Osteocyte (in vitro differentiated cells): Measurements from ENCODE around the gene NR5A1. TPM values are rescaled to one million over a fixed set of nuclear protein-coding genes. Genes with fewer than 3 reads are reported as not detected.

ENCODE experiments used
- DNase-seq: peaks from one replicate; pipeline ENCODE4 v3.0.0; 2021; ENCODE audit warnings: mixed read lengths; ENCODE audit not compliant: unreplicated experiment; ENCODE audit errors: extremely low spot score
- H3K27ac Mint-ChIP-seq: one replicate; pipeline ENCODE4 v1.8.0; 2021; ENCODE audit warnings: mild to moderate bottlenecking, mixed read lengths; ENCODE audit not compliant: unreplicated experiment
- H3K27me3 Mint-ChIP-seq: one replicate; pipeline ENCODE4 v1.8.0; 2021; ENCODE audit warnings: mixed read lengths; ENCODE audit not compliant: unreplicated experiment
- H3K36me3 Mint-ChIP-seq: one replicate; pipeline ENCODE4 v1.8.0; 2021; ENCODE audit warnings: mixed read lengths; ENCODE audit not compliant: unreplicated experiment
- H3K4me1 Mint-ChIP-seq: one replicate; pipeline ENCODE4 v1.8.0; 2021; ENCODE audit warnings: mixed read lengths; ENCODE audit not compliant: unreplicated experiment
- H3K4me3 Mint-ChIP-seq: one replicate; pipeline ENCODE4 v1.8.0; 2021; ENCODE audit warnings: mild to moderate bottlenecking, moderate library complexity, mixed read lengths; ENCODE audit not compliant: unreplicated experiment
- H3K9me3 Mint-ChIP-seq: one replicate; pipeline ENCODE4 v1.8.0; 2021; ENCODE audit warnings: mixed read lengths; ENCODE audit not compliant: unreplicated experiment
- total RNA-seq: library from RNA; stranded (reverse); gene quantifications from 2 replicates; pipeline ENCODE4 v1.2.1, GENCODE V29; 2021
- TF ChIP-seq, protein P1 (sequence below): fragments of 200-600 bp; sonication (generic); IDR thresholded peaks from 2 replicates; pipeline ENCODE4 v1.5.0; 2021; ENCODE audit warnings: antibody characterized with exemption, mild to moderate bottlenecking, moderate library complexity

NR5A1 gene
- total RNA-seq, 1 donor from 2014 or later: not detected

DNA sequence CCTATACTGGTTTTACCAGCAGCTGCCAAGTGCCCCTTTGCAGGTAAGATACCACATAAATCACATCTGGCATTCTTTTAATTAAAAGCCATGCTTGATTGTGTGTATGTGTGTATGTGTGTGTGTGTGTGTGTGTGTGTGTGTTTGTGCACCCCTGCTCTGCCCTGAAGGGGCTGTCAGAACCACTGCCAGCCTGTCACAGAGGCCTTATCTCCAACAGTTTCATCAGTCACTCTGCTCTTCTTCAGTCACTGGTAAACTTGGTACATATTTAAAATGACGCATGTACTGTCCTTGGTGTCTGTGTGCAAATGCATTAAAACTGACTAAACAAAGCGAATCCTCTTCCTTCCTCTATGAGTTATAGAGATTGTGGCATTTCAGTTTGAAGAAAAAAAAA lies 19.0 kb upstream of the NR5A1 start:
- Mint-ChIP-seq H3K36me3 (no peaks in the 10 kb centered on the region), H3K27me3 (no peaks in the 10 kb centered on the region), H3K4me3 (no peak overlapping the region), H3K27ac (no peak overlapping the region), H3K9me3 (no peaks in the 10 kb centered on the region), H3K4me1 (no peaks in the 10 kb centered on the region)
- no peak for DNase-seq
- TF ChIP-seq, protein P1, sequence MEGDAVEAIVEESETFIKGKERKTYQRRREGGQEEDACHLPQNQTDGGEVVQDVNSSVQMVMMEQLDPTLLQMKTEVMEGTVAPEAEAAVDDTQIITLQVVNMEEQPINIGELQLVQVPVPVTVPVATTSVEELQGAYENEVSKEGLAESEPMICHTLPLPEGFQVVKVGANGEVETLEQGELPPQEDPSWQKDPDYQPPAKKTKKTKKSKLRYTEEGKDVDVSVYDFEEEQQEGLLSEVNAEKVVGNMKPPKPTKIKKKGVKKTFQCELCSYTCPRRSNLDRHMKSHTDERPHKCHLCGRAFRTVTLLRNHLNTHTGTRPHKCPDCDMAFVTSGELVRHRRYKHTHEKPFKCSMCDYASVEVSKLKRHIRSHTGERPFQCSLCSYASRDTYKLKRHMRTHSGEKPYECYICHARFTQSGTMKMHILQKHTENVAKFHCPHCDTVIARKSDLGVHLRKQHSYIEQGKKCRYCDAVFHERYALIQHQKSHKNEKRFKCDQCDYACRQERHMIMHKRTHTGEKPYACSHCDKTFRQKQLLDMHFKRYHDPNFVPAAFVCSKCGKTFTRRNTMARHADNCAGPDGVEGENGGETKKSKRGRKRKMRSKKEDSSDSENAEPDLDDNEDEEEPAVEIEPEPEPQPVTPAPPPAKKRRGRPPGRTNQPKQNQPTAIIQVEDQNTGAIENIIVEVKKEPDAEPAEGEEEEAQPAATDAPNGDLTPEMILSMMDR: no peak

DNA sequence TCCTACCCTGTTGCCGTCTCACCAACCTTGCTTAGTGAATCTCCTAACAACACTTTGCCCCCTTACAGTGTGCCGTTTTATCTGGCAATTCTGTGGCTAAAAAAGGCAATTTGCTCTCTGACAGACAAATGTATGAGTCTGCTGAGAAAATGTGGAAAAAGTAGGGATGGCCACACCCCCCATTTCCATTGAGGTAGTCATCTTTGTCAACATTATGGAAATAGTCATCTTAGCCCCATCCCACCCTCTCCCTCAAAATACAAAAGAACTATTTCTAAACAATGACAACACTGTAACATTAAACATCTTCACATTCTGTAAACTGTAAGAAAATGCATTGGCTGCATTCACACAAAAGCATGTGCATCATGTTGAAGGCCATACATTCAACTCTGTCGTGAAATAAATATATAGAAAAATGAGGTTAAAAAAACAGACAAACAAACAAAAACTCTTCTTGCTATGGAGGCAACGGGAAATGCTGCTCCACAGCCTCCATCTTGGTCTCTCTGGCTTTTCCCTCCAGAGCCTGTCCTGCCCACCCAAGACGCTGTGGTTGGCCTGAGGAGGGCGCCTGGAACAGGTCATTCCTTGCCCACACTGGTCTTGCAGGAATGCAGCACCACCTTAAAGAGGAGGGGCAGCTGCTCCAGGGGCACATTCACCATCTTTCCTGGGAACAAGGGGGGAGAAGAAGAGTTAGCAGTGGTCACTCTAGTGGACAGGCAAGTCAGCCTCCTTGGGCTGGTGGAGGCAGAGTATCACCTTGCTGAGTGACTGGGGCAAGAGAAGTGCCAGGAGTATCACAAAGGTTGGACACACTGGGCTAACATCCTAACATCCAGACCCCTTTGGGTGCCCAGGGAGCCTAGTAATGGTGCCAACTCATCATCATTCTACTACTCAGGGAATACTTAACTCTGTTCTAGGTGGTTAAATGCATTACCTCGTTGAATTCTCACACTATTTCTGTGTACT lies 15.2 kb upstream of the NR5A1 start:
- Mint-ChIP-seq H3K9me3 (no peaks in the 10 kb centered on the region), H3K4me1 (no peaks in the 10 kb centered on the region), H3K4me3 (no peak overlapping the region), H3K36me3 (no peaks in the 10 kb centered on the region), H3K27ac (no peak overlapping the region), H3K27me3 (peaks cover 10% of the 10 kb centered on the region)
- TF ChIP-seq, protein P1: no peak
- no peak for DNase-seq

DNA sequence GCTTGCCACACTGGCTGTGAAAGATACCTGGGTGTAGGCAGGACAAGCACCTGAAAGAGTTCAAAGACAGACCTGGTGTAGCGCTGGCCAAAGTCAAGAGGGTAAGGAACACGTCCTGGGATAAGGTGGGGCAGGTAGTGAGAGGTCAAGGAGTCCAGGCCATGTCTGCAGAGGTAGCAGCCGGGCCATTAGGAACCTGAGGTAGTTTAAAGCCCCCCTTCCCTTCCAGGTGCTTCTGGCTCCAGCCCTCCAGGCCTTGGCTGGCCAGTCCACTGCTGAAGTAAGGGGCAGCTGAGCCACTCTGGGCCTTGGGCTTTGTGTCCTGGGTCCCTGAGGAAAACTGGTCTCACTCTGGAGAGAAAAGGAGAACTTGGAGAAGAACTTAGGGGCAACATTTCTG lies 13.9 kb upstream of the NR5A1 start:
- TF ChIP-seq, protein P1: no peak
- H3K9me3 Mint-ChIP-seq: no peaks in the 10 kb centered on the region
- H3K27ac Mint-ChIP-seq: no peak overlapping the region
- no peaks in the 10 kb centered on the region for H3K4me1 Mint-ChIP-seq
- peaks cover 12% of the 10 kb centered on the region for H3K27me3 Mint-ChIP-seq
- DNase-seq: no peak
- no peaks in the 10 kb centered on the region for H3K36me3 Mint-ChIP-seq
- no peak overlapping the region for H3K4me3 Mint-ChIP-seq

DNA sequence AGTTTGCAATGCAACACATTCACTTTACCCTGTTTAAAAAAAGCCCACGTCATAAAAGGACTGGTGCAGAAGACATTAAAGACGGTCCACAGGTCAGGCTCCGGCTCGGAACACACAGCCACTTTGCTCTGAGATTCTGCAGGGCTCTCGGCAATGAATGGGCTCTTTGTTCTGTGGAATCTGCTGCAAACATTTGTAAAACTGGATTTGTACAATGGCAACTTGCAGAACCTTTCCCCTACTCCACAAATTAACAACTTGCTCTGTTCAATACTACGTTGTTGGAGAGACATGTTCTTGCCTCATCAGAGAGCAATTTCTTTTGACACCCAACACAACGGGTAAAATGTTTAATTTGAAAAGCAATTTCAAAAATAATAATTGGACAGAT lies 13.0 kb upstream of the NR5A1 start:
- H3K4me3 Mint-ChIP-seq: no peak overlapping the region
- H3K9me3 Mint-ChIP-seq: no peaks in the 10 kb centered on the region
- peaks cover 12% of the 10 kb centered on the region for H3K27me3 Mint-ChIP-seq
- H3K4me1 Mint-ChIP-seq: no peaks in the 10 kb centered on the region
- no peak for DNase-seq
- no peaks in the 10 kb centered on the region for H3K36me3 Mint-ChIP-seq
- no peak overlapping the region for H3K27ac Mint-ChIP-seq
- TF ChIP-seq, protein P1: no peak

DNA sequence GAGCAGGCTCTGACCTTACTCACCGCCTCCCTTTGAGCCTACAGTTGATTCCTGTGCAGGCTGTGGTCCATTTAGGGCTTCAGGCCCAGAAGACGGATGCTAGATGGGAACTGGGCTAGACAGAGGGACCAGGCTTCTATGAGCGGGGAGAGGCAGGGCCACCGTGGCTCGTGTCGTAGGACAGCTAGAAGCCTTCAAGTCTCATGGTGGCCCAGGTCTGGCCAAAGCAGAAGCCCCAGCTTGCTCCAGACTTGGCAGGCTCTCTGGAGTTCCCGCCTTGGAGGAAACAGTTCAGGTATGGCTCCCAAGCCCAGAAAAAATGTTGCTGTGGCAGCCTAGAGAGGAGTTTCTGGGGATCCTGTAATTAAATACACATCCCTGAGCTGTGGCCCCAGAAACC lies 10.9 kb upstream of the NR5A1 start:
- Mint-ChIP-seq H3K4me3 (no peak overlapping the region), H3K27ac (no peak overlapping the region), H3K27me3 (peaks cover 12% of the 10 kb centered on the region), H3K9me3 (no peaks in the 10 kb centered on the region), H3K4me1 (no peaks in the 10 kb centered on the region), H3K36me3 (no peaks in the 10 kb centered on the region)
- TF ChIP-seq, protein P1: no peak
- DNase-seq: no peak
